Thyroid gland (tissue), 4 donors: ENCODE results near the gene ASNSD1. TPM values are rescaled to one million over a fixed set of nuclear protein-coding genes. Genes with fewer than 3 reads are reported as not detected.
A peak's percentile ranks its signal among the peaks of the same experiment; 100 is the strongest.
"Not testable (repeated sequence)": the region's sequence is repeated elsewhere in the genome, so short reads cannot be mapped to it uniquely, and the experiment has no call there.

Source experiments
- DNase-seq, 2 donors: peaks; one replicate each; pipeline ENCODE4 v3.0.0-alpha.2; 2019
- H3K27ac ChIP-seq, 3 donors: fragments of 200-600 bp; sonication (generic); 1 replicate in 2 of 3; 2 replicates in 1 of 3; pipeline ENCODE4 v1.5.1; 2016 to 2019; ENCODE audit warnings: mild to moderate bottlenecking in 1 of 3, moderate library complexity in 1 of 3
- H3K27me3 ChIP-seq: fragments of 200-600 bp; sonication (generic); one replicate; pipeline ENCODE4 v1.5.1; 2019
- H3K36me3 ChIP-seq, 2 donors: fragments of 200-600 bp; sonication (generic); one replicate each; pipeline ENCODE4 v1.5.1; 2016 to 2019
- H3K4me1 ChIP-seq, 2 donors: fragments of 200-600 bp; sonication (generic); one replicate each; pipeline ENCODE4 v1.5.1; 2017 to 2019
- H3K4me3 ChIP-seq, 3 donors: fragments of 200-600 bp; sonication (generic); replicated peaks in 1 of 3; 1 replicate in 2 of 3; 2 replicates in 1 of 3; pipeline ENCODE4 v1.5.1; 2016; ENCODE audit warnings: mild to moderate bottlenecking in 1 of 3
- H3K9me3 ChIP-seq: fragments of 200-600 bp; sonication (generic); one replicate; pipeline ENCODE4 v1.5.1; 2017
- POLR2A ChIP-seq, 2 donors: fragments of 450-650 bp; IDR thresholded peaks; one replicate each; pipeline ENCODE4 v1.6.1; 2017; ENCODE audit warnings: antibody characterized with exemption in 2 of 2, mild to moderate bottlenecking in 2 of 2, moderate library complexity in 1 of 2
- WGBS, 2 donors: methylation state at CpG; one replicate each; pipeline ENCODE4 v1.1.5; 2017; 5-methylcytosine and 5-hydroxymethylcytosine counted together
- intact Hi-C: fragments of 100-400 bp; cut with DNase I; formaldehyde crosslinking; loops from one replicate; pipeline ENCODE4 v1.15.1; 2023
- total RNA-seq, 4 donors: library from RNA; depleted of rRNA; stranded (reverse); fragments of >200 nt; gene quantifications; one replicate each; pipeline ENCODE4 v1.2.3, GENCODE V29; 2016
- TF ChIP-seq, protein P1 (sequence below), 6 experiments: fragments of 200-600 bp in 3 of 6; fragments of 450-650 bp in 3 of 6; sonication (generic) in 3 of 6; IDR thresholded peaks; one replicate each; pipeline ENCODE4 v1.5.1; 2016 to 2019; ENCODE audit warnings: antibody characterized with exemption in 6 of 6, mild to moderate bottlenecking in 2 of 6, inconsistent platforms in 1 of 6, moderate library complexity in 1 of 6

ASNSD1 gene
- total RNA-seq, 4 donors from 2014 or later = 42.0 to 80.9 (median 49.3) TPM

DNA sequence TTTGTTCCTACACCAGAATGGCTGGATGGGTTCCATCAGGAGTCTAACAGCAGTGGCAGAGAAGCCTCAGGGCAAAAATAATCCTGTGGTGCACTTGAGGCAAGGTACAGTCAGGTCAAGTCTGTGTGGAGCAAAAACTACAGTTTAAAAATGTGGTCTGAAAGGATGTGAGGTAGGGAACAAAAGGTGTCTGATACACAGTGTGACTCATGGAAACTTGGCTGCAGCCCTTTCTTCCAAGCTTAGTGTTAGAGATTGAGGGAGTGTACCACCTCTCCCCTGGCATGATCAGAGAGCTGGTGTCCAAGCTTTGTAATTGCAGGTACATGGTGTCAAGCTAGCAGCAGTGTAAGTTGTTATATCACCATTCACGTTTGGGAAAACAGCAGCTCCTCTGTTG lies 22.1 kb downstream of the ASNSD1 start:
- no peak for DNase-seq
- H3K4me3 ChIP-seq = no peak overlapping the region
- peaks cover 0 to 11% of the 10 kb centered on the region in 2 donors for H3K4me1 ChIP-seq
- no peaks in the 10 kb centered on the region for H3K9me3 ChIP-seq
- intact Hi-C loops = no loop called here
- H3K27me3 ChIP-seq = no peaks in the 10 kb centered on the region
- TF ChIP-seq, protein P1, sequence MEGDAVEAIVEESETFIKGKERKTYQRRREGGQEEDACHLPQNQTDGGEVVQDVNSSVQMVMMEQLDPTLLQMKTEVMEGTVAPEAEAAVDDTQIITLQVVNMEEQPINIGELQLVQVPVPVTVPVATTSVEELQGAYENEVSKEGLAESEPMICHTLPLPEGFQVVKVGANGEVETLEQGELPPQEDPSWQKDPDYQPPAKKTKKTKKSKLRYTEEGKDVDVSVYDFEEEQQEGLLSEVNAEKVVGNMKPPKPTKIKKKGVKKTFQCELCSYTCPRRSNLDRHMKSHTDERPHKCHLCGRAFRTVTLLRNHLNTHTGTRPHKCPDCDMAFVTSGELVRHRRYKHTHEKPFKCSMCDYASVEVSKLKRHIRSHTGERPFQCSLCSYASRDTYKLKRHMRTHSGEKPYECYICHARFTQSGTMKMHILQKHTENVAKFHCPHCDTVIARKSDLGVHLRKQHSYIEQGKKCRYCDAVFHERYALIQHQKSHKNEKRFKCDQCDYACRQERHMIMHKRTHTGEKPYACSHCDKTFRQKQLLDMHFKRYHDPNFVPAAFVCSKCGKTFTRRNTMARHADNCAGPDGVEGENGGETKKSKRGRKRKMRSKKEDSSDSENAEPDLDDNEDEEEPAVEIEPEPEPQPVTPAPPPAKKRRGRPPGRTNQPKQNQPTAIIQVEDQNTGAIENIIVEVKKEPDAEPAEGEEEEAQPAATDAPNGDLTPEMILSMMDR (IDR thresholded peaks at IDR 0.05) = no peak
- TF ChIP-seq POLR2A (IDR thresholded peaks at IDR 0.05) = no peak
- 54 to 80% methylated on average over 1 of the region's 1 CpG for WGBS, 2 donors
- no peaks in the 10 kb centered on the region for H3K36me3 ChIP-seq
- no peak overlapping the region for H3K27ac ChIP-seq

- DNase-seq = no peak
Observed at GRCh38 chr2:189684811-189685210, 23.6 kb downstream of the ASNSD1 start.

GRCh38 chr2:189685540-189686229 lies 24.4 kb downstream of the ASNSD1 start:
- TF ChIP-seq, protein P1 (IDR thresholded peaks at IDR 0.05) = no peak
- no peak for TF ChIP-seq POLR2A (IDR thresholded peaks at IDR 0.05)
- intact Hi-C loops = no loop called here
- 25 to 43% methylated on average over 2 of the region's 2 CpGs for WGBS, 2 donors
- Histone ChIP-seq H3K27ac (no peak overlapping the region), H3K4me1 (peaks cover 0 to 11% of the 10 kb centered on the region in 2 donors), H3K27me3 (no peaks in the 10 kb centered on the region), H3K36me3 (no peaks in the 10 kb centered on the region), H3K9me3 (no peaks in the 10 kb centered on the region), H3K4me3 (no peak overlapping the region)
- DNase-seq = peak; percentile 39 to 53

More at GRCh38 chr2:189684811-189685210, 23.6 kb downstream of the ASNSD1 start:
- H3K4me1 ChIP-seq = peaks cover 0 to 11% of the 10 kb centered on the region in 2 donors
- 60 to 69% methylated on average over 1 of the region's 1 CpG for WGBS, 2 donors
- intact Hi-C loops = no loop called here
- H3K27me3 ChIP-seq = no peaks in the 10 kb centered on the region
- TF ChIP-seq POLR2A (IDR thresholded peaks at IDR 0.05) = no peak
- TF ChIP-seq, protein P1 (IDR thresholded peaks at IDR 0.05) = no peak
- H3K36me3 ChIP-seq = no peaks in the 10 kb centered on the region
- H3K27ac ChIP-seq = no peak overlapping the region
- no peaks in the 10 kb centered on the region for H3K9me3 ChIP-seq
- H3K4me3 ChIP-seq = no peak overlapping the region

- H3K36me3 ChIP-seq, H3K4me3 ChIP-seq, H3K27me3 ChIP-seq, intact Hi-C loops, H3K27ac ChIP-seq, DNase-seq, H3K9me3 ChIP-seq: not testable (repeated sequence)
- WGBS, 2 donors = 95% methylated on average over 1 of the region's 1 CpG
- H3K4me1 ChIP-seq = peaks cover 0 to 11% of the 10 kb centered on the region in 2 donors
Observed at GRCh38 chr2:189687796-189688195, 26.5 kb downstream of the ASNSD1 start.

GRCh38 chr2:189696223-189696622 lies 35.0 kb downstream of the ASNSD1 start:
- Histone ChIP-seq H3K36me3 (no peaks in the 10 kb centered on the region), H3K27me3 (no peaks in the 10 kb centered on the region), H3K27ac (no peak overlapping the region), H3K4me3 (no peak overlapping the region), H3K9me3 (no peaks in the 10 kb centered on the region), H3K4me1 (peaks cover 0 to 5% of the 10 kb centered on the region in 2 donors)
- intact Hi-C loops = loop anchor here (5.0 kb wide), 1 partner anchor 34 kb away; the partner anchor contains the start of gene ASNSD1
- WGBS, 2 donors = 88 to 91% methylated on average over 3 of the region's 3 CpGs
- TF ChIP-seq POLR2A (IDR thresholded peaks at IDR 0.05) = no peak
- TF ChIP-seq, protein P1 (IDR thresholded peaks at IDR 0.05) = no peak
- DNase-seq = no peak
